ENCODE data around the gene DNASE1L1. TPM values are rescaled to one million over a fixed set of nuclear protein-coding genes. Genes with fewer than 3 reads are reported as not detected.

DNASE1L1 gene
- total RNA-seq, 2 donors from 2014 or later = 36.8 to 70.7 TPM

- Histone ChIP-seq H3K9me3 (no peaks in the 10 kb centered on the region), H3K27me3 (replicated peaks; ENCODE audit: insufficient read depth) (no peaks in the 10 kb centered on the region), H3K27ac (no peak overlapping the region), H3K36me3 (no peaks in the 10 kb centered on the region), H3K4me3 (no peak overlapping the region), H3K4me1 (replicated peaks) (no peaks in the 10 kb centered on the region)
- intact Hi-C loops (cut with DNase I) = no loop called here
- TF ChIP-seq CTCF (IDR thresholded peaks at IDR 0.05) (no peak), POLR2A (IDR thresholded peaks at IDR 0.05) (no peak), POLR2AphosphoS5 (IDR thresholded peaks at IDR 0.05) (no peak)
- WGBS = 97% methylated on average over 12 of the region's 18 CpGs
- DNase-seq (ENCODE audit: low spot score) = no peak
These were observed 40.6 kb upstream of the DNASE1L1 start for GRCh38 chrX:154449618-154450017.

- Histone ChIP-seq H3K4me3 (no peak overlapping the region), H3K36me3 (no peaks in the 10 kb centered on the region), H3K9me3 (no peaks in the 10 kb centered on the region), H3K4me1 (replicated peaks) (no peaks in the 10 kb centered on the region), H3K27ac (no peak overlapping the region), H3K27me3 (replicated peaks; ENCODE audit: insufficient read depth) (no peaks in the 10 kb centered on the region)
- TF ChIP-seq POLR2A (IDR thresholded peaks at IDR 0.05) (no peak), POLR2AphosphoS5 (IDR thresholded peaks at IDR 0.05) (no peak), CTCF (IDR thresholded peaks at IDR 0.05) (no peak)
- no peak for DNase-seq (ENCODE audit: low spot score)
- WGBS = 88% methylated on average over 14 of the region's 14 CpGs
- intact Hi-C loops (cut with DNase I) = no loop called here
These were observed 39.4 kb upstream of the DNASE1L1 start for GRCh38 chrX:154448484-154448883.

- no peaks in the 10 kb centered on the region for H3K27me3 ChIP-seq (replicated peaks; ENCODE audit: insufficient read depth)
- intact Hi-C loops (cut with DNase I) = no loop called here
These were observed 37.4 kb upstream of the DNASE1L1 start for GRCh38 chrX:154446430-154446829.

GRCh38 chrX:154445776-154446175, 36.7 kb upstream of the DNASE1L1 start:
- no peaks in the 10 kb centered on the region for H3K9me3 ChIP-seq
- H3K4me3 ChIP-seq = no peak overlapping the region
- DNase-seq (ENCODE audit: low spot score) = no peak
- no peaks in the 10 kb centered on the region for H3K4me1 ChIP-seq (replicated peaks)
- H3K36me3 ChIP-seq = no peaks in the 10 kb centered on the region
- TF ChIP-seq POLR2A (IDR thresholded peaks at IDR 0.05) (no peak), CTCF (IDR thresholded peaks at IDR 0.05) (no peak), POLR2AphosphoS5 (IDR thresholded peaks at IDR 0.05) (no peak)
- no peaks in the 10 kb centered on the region for H3K27me3 ChIP-seq (replicated peaks; ENCODE audit: insufficient read depth)
- H3K27ac ChIP-seq = no peak overlapping the region
- intact Hi-C loops (cut with DNase I) = no loop called here
- WGBS = 97% methylated on average over 5 of the region's 16 CpGs

More at GRCh38 chrX:154446430-154446829, 37.4 kb upstream of the DNASE1L1 start:
- H3K4me3 ChIP-seq = no peak overlapping the region
- H3K36me3 ChIP-seq = no peaks in the 10 kb centered on the region
- no peaks in the 10 kb centered on the region for H3K4me1 ChIP-seq (replicated peaks)
- no peaks in the 10 kb centered on the region for H3K9me3 ChIP-seq
- TF ChIP-seq POLR2AphosphoS5 (IDR thresholded peaks at IDR 0.05) (no peak), CTCF (IDR thresholded peaks at IDR 0.05) (no peak), POLR2A (IDR thresholded peaks at IDR 0.05) (no peak)
- 92% methylated on average over 11 of the region's 12 CpGs for WGBS
- H3K27ac ChIP-seq = no peak overlapping the region
- DNase-seq (ENCODE audit: low spot score) = no peak

- Histone ChIP-seq H3K9me3 (no peaks in the 10 kb centered on the region), H3K36me3 (no peaks in the 10 kb centered on the region), H3K4me3 (peak overlapping the region; percentile 38 to 48), H3K27me3 (replicated peaks; ENCODE audit: insufficient read depth) (no peaks in the 10 kb centered on the region), H3K4me1 (replicated peaks) (no peaks in the 10 kb centered on the region), H3K27ac (peak overlapping the region; percentile 88 to 89)
- no peak for TF ChIP-seq CTCF (IDR thresholded peaks at IDR 0.05)
- no peak for TF ChIP-seq POLR2AphosphoS5 (IDR thresholded peaks at IDR 0.05)
- TF ChIP-seq POLR2A (IDR thresholded peaks at IDR 0.05) = no peak
- WGBS = 49% methylated on average over 10 of the region's 13 CpGs
- no peak for DNase-seq (ENCODE audit: low spot score)
- intact Hi-C loops (cut with DNase I) = no loop called here
These were observed 35.7 kb upstream of the DNASE1L1 start for GRCh38 chrX:154444755-154445246.

Measured in prostate gland (tissue), 2 donors.